Ishikawa (cell line): ENCODE data around the gene ZEB2.

Source experiments
- CEBPB ChIP-seq: IDR thresholded peaks from 2 replicates; pipeline ENCODE4 v1.6.1; 2012
- CREB1 ChIP-seq: IDR thresholded peaks from 2 replicates; pipeline ENCODE4 v1.6.1; 2012; ENCODE audit warnings: low read depth
- EP300 ChIP-seq: IDR thresholded peaks from 2 replicates; pipeline ENCODE4 v1.6.1; 2012; ENCODE audit warnings: borderline replicate concordance
- FOXM1 ChIP-seq: IDR thresholded peaks from 2 replicates; pipeline ENCODE4 v1.6.1; 2012; ENCODE audit warnings: low read depth, borderline replicate concordance
- MAX ChIP-seq: IDR thresholded peaks from 2 replicates; pipeline ENCODE4 v1.6.1; 2012
- REST ChIP-seq: IDR thresholded peaks from 2 replicates; pipeline ENCODE4 v1.6.1; 2012; ENCODE audit warnings: low read depth, mild to moderate bottlenecking
- TCF12 ChIP-seq: IDR thresholded peaks from 2 replicates; pipeline ENCODE4 v1.6.1; 2012; ENCODE audit warnings: low read depth
- USF1 ChIP-seq: IDR thresholded peaks from 2 replicates; pipeline ENCODE4 v1.6.1; 2012
- YY1 ChIP-seq: IDR thresholded peaks from 2 replicates; pipeline ENCODE4 v1.6.1; 2012; ENCODE audit warnings: low read depth
- ZBTB7A ChIP-seq: IDR thresholded peaks from 2 replicates; pipeline ENCODE4 v1.6.1; 2012; ENCODE audit warnings: low read depth

GRCh38 chr2:144501118-144501517, 18.8 kb downstream of the ZEB2 start:
- TF ChIP-seq FOXM1: no peak
- TF ChIP-seq CEBPB: no peak
- no peak for TF ChIP-seq ZBTB7A
- TF ChIP-seq YY1: no peak
- no peak for TF ChIP-seq CREB1
- no peak for TF ChIP-seq EP300
- no peak for TF ChIP-seq REST
- no peak for TF ChIP-seq USF1
- no peak for TF ChIP-seq TCF12
- TF ChIP-seq MAX: no peak
